ENCODE results near the gene EVI5L. TPM values are rescaled to one million over a fixed set of nuclear protein-coding genes. Genes with fewer than 3 reads are reported as not detected.

The EVI5L gene
- total RNA-seq, 4 donors from 2014 or later = 17.5 to 24.6 (median 20.4) TPM

GRCh38 chr19:7843521-7843920, 13.5 kb downstream of the EVI5L start:
- no peaks in the 10 kb centered on the region for H3K9me3 ChIP-seq
- ATAC-seq = no peak

GRCh38 chr19:7844405-7844804, 14.4 kb downstream of the EVI5L start:
- Histone ChIP-seq H3K4me3 (no peak overlapping the region), H3K36me3 (no peaks in the 10 kb centered on the region), H3K27ac (no peak overlapping the region), H3K9me3 (no peaks in the 10 kb centered on the region), H3K27me3 (no peaks in the 10 kb centered on the region), H3K4me1 (no peaks in the 10 kb centered on the region)
- intact Hi-C loops (cut with DNase I; ENCODE audit: low total_unique reads) (no loop called here), in situ Hi-C loops (cut with MboI; ENCODE audit: low sequenced_read_pairs in 4 of 4) (no loop called here)
- TF ChIP-seq CTCF (IDR thresholded peaks at IDR 0.05 in 4 of 5, conservative IDR thresholded peaks at IDR 0.05 in 1 of 5) (no peak), POLR2A (IDR thresholded peaks at IDR 0.05) (no peak)
- no peak for ATAC-seq
- DNase-seq = no peak

More at GRCh38 chr19:7843521-7843920, 13.5 kb downstream of the EVI5L start:
- DNase-seq = no peak
- TF ChIP-seq CTCF (IDR thresholded peaks at IDR 0.05 in 4 of 5, conservative IDR thresholded peaks at IDR 0.05 in 1 of 5) = no peak
- no peak overlapping the region for H3K27ac ChIP-seq
- no peaks in the 10 kb centered on the region for H3K4me1 ChIP-seq
- in situ Hi-C loops (cut with MboI; ENCODE audit: low sequenced_read_pairs in 4 of 4) = no loop called here
- intact Hi-C loops (cut with DNase I; ENCODE audit: low total_unique reads) = no loop called here
- no peaks in the 10 kb centered on the region for H3K27me3 ChIP-seq
- no peaks in the 10 kb centered on the region for H3K36me3 ChIP-seq
- no peak overlapping the region for H3K4me3 ChIP-seq

- H3K4me1 ChIP-seq = no peaks in the 10 kb centered on the region
- in situ Hi-C loops (cut with MboI; ENCODE audit: low sequenced_read_pairs in 4 of 4) = no loop called here
- DNase-seq (no peak), ATAC-seq (no peak)
- no peaks in the 10 kb centered on the region for H3K9me3 ChIP-seq
- intact Hi-C loops (cut with DNase I; ENCODE audit: low total_unique reads) = no loop called here
- no peak overlapping the region for H3K4me3 ChIP-seq
- H3K36me3 ChIP-seq = no peaks in the 10 kb centered on the region
- H3K27ac ChIP-seq = no peak overlapping the region
- H3K27me3 ChIP-seq = no peaks in the 10 kb centered on the region
- TF ChIP-seq CTCF (IDR thresholded peaks at IDR 0.05 in 4 of 5, conservative IDR thresholded peaks at IDR 0.05 in 1 of 5) (no peak), POLR2A (IDR thresholded peaks at IDR 0.05) (no peak)
Observed at GRCh38 chr19:7844951-7845350, 14.9 kb downstream of the EVI5L start.

- H3K4me3 ChIP-seq = no peak overlapping the region
- H3K4me1 ChIP-seq = peaks cover 0 to 5% of the 10 kb centered on the region in 2 donors
- ATAC-seq = no peak
- H3K27ac ChIP-seq = no peak overlapping the region
- DNase-seq = no peak
- H3K27me3 ChIP-seq = no peaks in the 10 kb centered on the region
- H3K36me3 ChIP-seq = no peaks in the 10 kb centered on the region
- in situ Hi-C loops (cut with MboI; ENCODE audit: low sequenced_read_pairs in 4 of 4) (no loop called here), intact Hi-C loops (cut with DNase I; ENCODE audit: low total_unique reads) (no loop called here)
- no peak for TF ChIP-seq POLR2A (IDR thresholded peaks at IDR 0.05)
- no peak for TF ChIP-seq CTCF (IDR thresholded peaks at IDR 0.05 in 4 of 5, conservative IDR thresholded peaks at IDR 0.05 in 1 of 5)
- no peaks in the 10 kb centered on the region for H3K9me3 ChIP-seq
Observed at GRCh38 chr19:7845390-7846154, 15.6 kb downstream of the EVI5L start.
